ENCODE measurements around the gene PPP1R18.
"Not testable (repeated sequence)": the region's sequence is repeated elsewhere in the genome, so short reads cannot be mapped to it uniquely, and the experiment has no call there.

Gene PPP1R18

GRCh38 chr6:30688569-30688968 is 2.1 kb upstream of the PPP1R18 start:
- DNase-seq = no peak

- no peak for DNase-seq
Observed at GRCh38 chr6:30687659-30688431, 1.4 kb upstream of the PPP1R18 start.

GRCh38 chr6:30686908-30687658 is 638 bp upstream of the PPP1R18 start:
- DNase-seq = peak; percentile 61

DNA sequence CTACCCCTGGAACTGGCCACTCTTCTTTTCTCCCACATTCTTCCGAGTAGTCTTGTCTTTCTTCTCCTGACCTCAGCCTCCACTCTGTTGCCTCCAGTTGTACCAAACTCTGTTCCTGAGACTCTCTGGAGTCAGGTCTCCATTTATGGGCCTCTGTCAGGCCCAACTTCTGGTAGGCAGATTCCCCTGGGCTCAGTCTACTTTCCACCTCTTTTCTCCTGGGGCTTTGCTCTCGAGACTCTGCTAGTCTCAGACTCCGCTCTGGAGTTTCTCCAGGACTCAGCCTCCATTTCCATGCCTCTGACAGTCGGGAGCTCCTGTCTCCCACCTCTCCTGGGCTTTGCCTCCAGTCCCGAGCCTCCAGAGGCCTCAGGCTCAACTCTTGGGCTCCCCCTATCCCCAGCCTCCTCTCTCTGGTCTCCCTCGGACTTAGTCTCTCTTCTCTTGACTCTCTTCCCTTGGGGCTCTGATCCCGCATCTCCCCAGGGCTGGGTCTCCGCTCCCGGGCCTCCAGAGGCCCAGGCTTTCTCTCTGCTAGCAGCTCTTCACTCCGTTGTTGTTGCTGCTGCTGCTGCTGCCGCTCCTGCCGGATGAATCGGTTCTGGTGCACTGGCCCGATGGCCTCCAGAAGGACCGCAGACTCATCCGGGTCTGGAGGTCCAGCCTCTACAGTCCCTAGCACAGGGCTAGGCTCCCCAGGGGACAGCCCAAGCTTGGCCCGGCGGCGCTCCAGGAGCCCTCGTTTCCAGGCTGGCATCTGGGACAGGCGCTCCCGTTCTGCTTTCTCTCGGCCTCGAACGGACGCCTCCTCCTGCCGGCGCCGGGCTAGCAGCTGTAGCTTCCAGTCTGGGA is 1.1 kb downstream of the PPP1R18 start:
- no peak for DNase-seq

DNA sequence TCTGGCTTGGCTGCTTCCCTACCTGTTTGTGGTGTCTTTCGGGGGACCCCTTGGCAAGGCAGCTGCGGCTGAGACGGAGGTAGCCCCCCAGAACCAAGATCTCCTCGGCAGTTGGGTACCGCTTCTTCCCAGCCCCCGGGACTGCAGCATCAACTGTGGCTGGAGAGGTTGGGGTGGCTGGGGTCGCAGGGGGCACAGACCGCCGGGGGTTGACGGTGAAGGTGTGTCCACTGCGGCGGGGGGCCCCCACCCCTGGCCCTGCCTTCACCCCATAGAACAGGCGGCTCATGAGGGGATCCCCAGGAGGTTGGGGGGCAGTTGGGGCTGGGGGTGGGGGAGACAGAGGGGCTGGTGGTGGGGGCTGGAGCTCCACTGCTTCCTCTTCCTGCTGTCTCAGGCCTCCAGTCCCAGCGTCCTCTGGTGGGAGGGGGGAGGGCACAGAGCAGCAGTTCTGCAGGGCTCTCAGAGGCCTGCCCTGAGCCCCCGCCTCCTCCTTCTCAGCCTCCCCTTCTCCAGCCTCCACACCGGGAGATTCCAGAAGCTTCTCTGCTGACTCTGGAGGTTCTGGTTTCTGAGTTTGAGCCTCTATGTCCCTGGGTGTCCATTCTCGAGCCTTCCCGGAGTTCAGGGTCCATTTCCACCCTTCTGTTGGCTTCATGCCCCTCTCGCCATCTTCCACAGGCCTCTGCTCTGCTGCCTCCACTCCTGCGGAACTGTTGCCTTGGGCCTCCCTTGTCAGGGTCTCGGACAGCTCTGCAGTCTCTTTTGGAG is 1.9 kb downstream of the PPP1R18 start:
- no peak for DNase-seq

DNA sequence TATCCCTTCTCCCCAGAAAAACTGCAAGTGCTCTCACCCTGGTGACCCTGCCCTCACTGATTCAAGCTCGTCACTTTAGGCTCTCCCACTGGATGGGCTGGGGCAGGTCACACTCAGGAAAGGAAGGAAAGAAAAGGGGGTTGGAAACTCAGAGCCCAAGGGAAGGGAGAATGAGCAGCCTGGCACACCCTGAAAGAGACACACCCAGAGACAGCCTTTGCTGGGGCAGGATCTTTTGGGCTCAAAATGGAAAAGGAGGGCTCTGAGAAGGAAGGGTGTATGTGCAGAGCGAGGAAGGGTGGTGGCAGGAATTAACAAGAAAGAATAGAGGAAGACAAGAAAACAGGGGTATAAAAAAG is 2.5 kb downstream of the PPP1R18 start:
- no peak for DNase-seq

- DNase-seq = no peak
Observed at GRCh38 chr6:30683183-30683979, 3.1 kb downstream of the PPP1R18 start.

- no peak for DNase-seq
Observed at GRCh38 chr6:30682143-30683117, 4.0 kb downstream of the PPP1R18 start.

DNA sequence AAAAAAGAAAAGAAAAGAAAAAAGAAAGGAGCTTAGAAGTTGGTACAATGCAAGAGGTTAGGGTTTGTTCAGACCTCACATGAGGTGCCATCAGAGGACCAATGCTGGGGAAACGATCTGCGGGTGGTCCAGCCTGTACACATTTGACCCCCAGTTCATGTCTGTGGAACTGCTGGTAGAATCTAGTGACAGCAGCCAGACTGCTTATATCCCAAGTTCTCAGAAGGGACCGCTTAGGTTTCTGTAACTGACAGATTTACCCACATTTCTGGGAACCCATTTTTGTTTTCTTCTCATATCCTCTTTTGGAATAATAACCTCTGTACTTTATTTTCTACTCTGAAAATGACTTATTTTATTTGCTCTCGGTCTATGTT is 4.7 kb downstream of the PPP1R18 start:
- DNase-seq = no peak

GRCh38 chr6:30679765-30680535 is 6.5 kb downstream of the PPP1R18 start:
- no peak for DNase-seq

- DNase-seq = peak; percentile 34
Observed at GRCh38 chr6:30678964-30679726, 7.3 kb downstream of the PPP1R18 start.

- DNase-seq = no peak
Observed at GRCh38 chr6:30676660-30677285, 9.7 kb downstream of the PPP1R18 start.

GRCh38 chr6:30672445-30673253 is 13.8 kb downstream of the PPP1R18 start, which contains the start of gene DHX16:
TSS of gene DHX16 (minus strand) at chr6:30673006. CDS start at chr6:30672841, 165 bp downstream.
- DNase-seq = peak; percentile 84

- DNase-seq = no peak
Observed at GRCh38 chr6:30670760-30671527, 15.5 kb downstream of the PPP1R18 start.

GRCh38 chr6:30666300-30666699 is 20.1 kb downstream of the PPP1R18 start:
- not testable (repeated sequence) for DNase-seq

DNA sequence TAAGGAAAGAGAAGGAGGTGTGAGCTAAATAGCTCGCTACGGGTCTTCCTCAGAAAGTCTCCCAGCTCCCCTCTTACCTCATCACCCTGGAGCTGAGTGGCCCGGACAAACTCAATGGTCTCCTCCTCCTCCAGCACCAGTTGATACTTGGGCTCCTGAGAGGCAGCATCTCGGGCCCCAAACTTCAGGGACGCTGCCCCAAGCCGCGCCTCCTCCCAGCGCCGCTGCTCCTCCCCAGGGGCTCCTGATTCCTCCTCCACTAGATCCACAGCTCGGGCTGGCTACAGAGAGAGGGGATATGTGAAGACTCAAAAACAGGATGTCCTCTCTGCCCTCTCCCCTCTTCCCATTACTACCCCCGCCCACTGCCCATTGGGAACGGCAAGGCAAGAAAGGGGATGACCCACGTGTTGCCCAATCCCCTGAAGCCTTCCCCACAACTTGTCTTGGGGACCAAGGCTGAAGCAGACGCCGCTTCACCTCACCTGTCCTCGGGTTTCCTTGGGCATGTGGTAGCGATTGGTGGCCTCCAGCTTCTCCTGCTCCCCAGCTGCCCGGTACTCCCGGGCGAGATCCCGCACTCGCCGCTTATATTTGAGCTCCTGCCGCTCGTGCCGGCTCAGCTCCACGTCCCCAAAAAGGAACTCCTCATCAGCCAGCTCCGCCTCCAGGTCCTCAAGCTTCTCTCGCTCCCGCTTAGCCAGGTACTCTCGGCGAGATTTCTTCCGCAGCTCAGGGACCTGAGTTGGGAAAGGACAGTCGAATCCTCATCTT is 21.3 kb downstream of the PPP1R18 start:
- no peak for DNase-seq
